K562 (cell line): ENCODE data around the gene RAB5B. TPM values are rescaled to one million over a fixed set of nuclear protein-coding genes. Genes with fewer than 3 reads are reported as not detected.

Experiments
- ETV6 ChIP-seq, 3 experiments: fragments of 150-350 bp in 1 of 3; sonication (generic) in 1 of 3; formaldehyde crosslinking in 1 of 3; IDR thresholded peaks; 2 replicates each; pipeline versions ENCODE4 v1.6.1 to v1.8.0; 2014 to 2022; ENCODE audit warnings: borderline replicate concordance in 2 of 3, low read depth in 2 of 3, antibody characterized with exemption in 1 of 3, low read length in 1 of 3, mild to moderate bottlenecking in 1 of 3, missing genetic modification reagents in 1 of 3
- HDAC3 ChIP-seq: fragments of 450-650 bp; IDR thresholded peaks from 2 replicates; pipeline ENCODE4 v1.6.1; 2018; ENCODE audit warnings: borderline replicate concordance, mild to moderate bottlenecking, moderate library complexity; ENCODE audit not compliant: partially characterized antibody
- HNRNPLL ChIP-seq: fragments of 200-400 bp; formaldehyde crosslinking; IDR thresholded peaks from 2 replicates; pipeline ENCODE4 v1.6.1; 2017; ENCODE audit warnings: low read length, low read depth, mild to moderate bottlenecking; ENCODE audit not compliant: poor library complexity, severe bottlenecking
- MED1 ChIP-seq: sonication (generic); formaldehyde crosslinking; IDR thresholded peaks from 2 replicates; pipeline ENCODE4 v1.8.1; 2023; ENCODE audit warnings: missing genetic modification reagents, borderline replicate concordance
- MTA3 ChIP-seq: fragments of 450-650 bp; formaldehyde crosslinking; IDR thresholded peaks from 2 replicates; pipeline ENCODE4 v1.6.1; 2017; ENCODE audit warnings: mild to moderate bottlenecking, borderline replicate concordance
- MYNN ChIP-seq, 2 experiments: sonication (generic); formaldehyde crosslinking in 1 of 2; IDR thresholded peaks; 2 replicates each; pipeline versions ENCODE4 v1.5.0 to v1.6.1; 2016 to 2020; ENCODE audit warnings: antibody characterized with exemption in 1 of 2, missing genetic modification reagents in 1 of 2
- RBM22 ChIP-seq: fragments of 200-400 bp; formaldehyde crosslinking; IDR thresholded peaks from 2 replicates; pipeline ENCODE4 v1.6.1; 2018; ENCODE audit warnings: low read length, low read depth; ENCODE audit not compliant: poor library complexity, severe bottlenecking
- SIRT6 ChIP-seq: IDR thresholded peaks from one replicate; pipeline ENCODE4 v1.6.1; 2012; ENCODE audit warnings: low read depth, mild to moderate bottlenecking, control low read depth, inconsistent platforms, low read length, moderate library complexity
- SMARCA4 ChIP-seq: fragments of 450-650 bp; IDR thresholded peaks from 2 replicates; pipeline ENCODE4 v1.6.1; 2016
- SUPT5H ChIP-seq: fragments of 450-650 bp; IDR thresholded peaks from 2 replicates; pipeline ENCODE4 v1.6.1; 2016
- TFAM ChIP-seq: fragments of 250-450 bp; sonication (Bioruptor Pico); conservative IDR thresholded peaks from 2 replicates; pipeline ENCODE4 v1.5.0; 2021; ENCODE audit warnings: mild to moderate bottlenecking, moderate library complexity
- ZNF431 ChIP-seq: sonication (generic); formaldehyde crosslinking; IDR thresholded peaks from 2 replicates; pipeline ENCODE4 v1.8.0; 2022; ENCODE audit warnings: mild to moderate bottlenecking, missing genetic modification reagents
- polyA plus RNA-seq, 8 experiments: library from polyadenylated mRNA; depleted of rRNA in 4 of 8; stranded (reverse) in 5 of 8; unstranded in 3 of 8; fragments of >200 nt; fragmentation: Nextera tagmentation in 2 of 8; fragmentation: Illumina TruSeq in 1 of 8; extraction: Ambion mirVana in 2 of 8; extraction: Trizol in 1 of 8; gene quantifications; 2 replicates each; pipeline versions ENCODE4 v1.2.1 to v1.2.3, GENCODE V29; 2011 to 2014; ENCODE audit warnings: inconsistent platforms in 1 of 8, missing spikeins in 1 of 8
- total RNA-seq, 7 experiments: library from RNA; depleted of rRNA in 6 of 7; stranded (reverse); fragments of >200 nt in 6 of 7; fragmentation: Illumina TruSeq in 2 of 7; extraction: Trizol in 2 of 7; gene quantifications; 2 replicates each; pipeline versions ENCODE4 v1.2.1 to v1.2.3, GENCODE V29; 2011 to 2021; ENCODE audit warnings: low replicate concordance in 1 of 7
- TF ChIP-seq, protein P1 (sequence below): fragments of 450-650 bp; IDR thresholded peaks from 2 replicates; pipeline ENCODE4 v1.6.1; 2016
- TF ChIP-seq, protein P2 (sequence below): sonication (generic); formaldehyde crosslinking; IDR thresholded peaks from 2 replicates; pipeline ENCODE4 v1.8.0; 2023; ENCODE audit warnings: mild to moderate bottlenecking, missing genetic modification reagents
- TF ChIP-seq, protein P3 (sequence below), 2 experiments: IDR thresholded peaks; 2 replicates each; pipeline ENCODE4 v1.6.1; 2012; ENCODE audit warnings: improper control_type of control experiment in 2 of 2, low read depth in 2 of 2, low read length in 2 of 2, borderline replicate concordance in 1 of 2
- TF ChIP-seq, protein P4 (sequence below): fragments of 250-450 bp; sonication (Bioruptor Pico); IDR thresholded peaks from 2 replicates; pipeline ENCODE4 v1.5.1; 2021; ENCODE audit warnings: mild to moderate bottlenecking

The RAB5B gene
- total and polyA plus RNA-seq, 9 of the 15 experiments (the other 6 are each of a cell fraction or from before 2014, with no cell fraction given) = 6.8 to 73.8 (median 25.2) TPM

DNA sequence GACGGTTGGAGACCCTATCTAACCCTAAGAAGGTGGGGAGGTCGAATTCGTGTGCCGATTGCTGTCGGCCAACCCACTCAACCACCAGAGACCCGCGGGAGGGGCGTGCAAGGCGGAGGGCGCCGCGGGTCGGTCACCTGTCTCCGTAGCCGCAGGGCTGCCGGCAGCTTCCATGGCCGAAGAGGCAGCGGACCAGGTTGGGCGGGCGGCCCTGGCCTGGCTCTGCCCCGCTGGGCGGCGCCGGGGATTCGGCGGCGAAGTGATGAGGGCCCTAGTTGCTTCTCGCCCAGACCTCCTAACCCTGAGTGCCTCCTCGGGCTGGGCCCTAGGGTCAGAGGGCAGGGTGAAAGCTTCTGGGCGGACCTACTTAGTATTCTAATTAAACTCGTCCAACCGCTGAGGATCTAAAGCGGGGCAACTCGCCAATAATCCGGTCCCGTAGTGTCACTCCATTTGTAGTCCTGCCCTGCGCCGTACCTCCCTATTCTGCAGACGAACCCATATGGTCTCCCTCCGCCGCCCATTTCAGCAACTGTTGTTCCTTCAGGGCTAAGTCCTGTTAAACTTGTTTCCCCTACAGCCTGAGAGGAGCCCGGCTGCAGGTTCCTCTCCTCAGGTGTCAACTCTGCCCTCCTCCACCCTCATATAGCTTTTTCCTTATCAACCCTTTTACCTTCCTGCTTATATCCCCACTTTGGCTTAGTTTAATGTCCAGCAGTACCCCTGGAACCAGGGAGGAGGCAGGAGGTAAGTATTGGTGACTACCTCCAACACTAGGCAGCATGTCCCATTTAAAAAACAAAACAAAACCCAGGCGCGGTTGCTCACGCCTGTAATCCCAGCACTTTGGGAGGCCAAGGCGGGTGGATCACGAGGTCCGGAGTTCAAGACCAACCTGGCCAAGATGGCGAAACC lies 46.0 kb upstream of the RAB5B start, which contains the start of gene PYM1 (continued):
- TF ChIP-seq, protein P1, sequence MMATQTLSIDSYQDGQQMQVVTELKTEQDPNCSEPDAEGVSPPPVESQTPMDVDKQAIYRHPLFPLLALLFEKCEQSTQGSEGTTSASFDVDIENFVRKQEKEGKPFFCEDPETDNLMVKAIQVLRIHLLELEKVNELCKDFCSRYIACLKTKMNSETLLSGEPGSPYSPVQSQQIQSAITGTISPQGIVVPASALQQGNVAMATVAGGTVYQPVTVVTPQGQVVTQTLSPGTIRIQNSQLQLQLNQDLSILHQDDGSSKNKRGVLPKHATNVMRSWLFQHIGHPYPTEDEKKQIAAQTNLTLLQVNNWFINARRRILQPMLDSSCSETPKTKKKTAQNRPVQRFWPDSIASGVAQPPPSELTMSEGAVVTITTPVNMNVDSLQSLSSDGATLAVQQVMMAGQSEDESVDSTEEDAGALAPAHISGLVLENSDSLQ = peak; percentile 85
- TF ChIP-seq, protein P2, sequence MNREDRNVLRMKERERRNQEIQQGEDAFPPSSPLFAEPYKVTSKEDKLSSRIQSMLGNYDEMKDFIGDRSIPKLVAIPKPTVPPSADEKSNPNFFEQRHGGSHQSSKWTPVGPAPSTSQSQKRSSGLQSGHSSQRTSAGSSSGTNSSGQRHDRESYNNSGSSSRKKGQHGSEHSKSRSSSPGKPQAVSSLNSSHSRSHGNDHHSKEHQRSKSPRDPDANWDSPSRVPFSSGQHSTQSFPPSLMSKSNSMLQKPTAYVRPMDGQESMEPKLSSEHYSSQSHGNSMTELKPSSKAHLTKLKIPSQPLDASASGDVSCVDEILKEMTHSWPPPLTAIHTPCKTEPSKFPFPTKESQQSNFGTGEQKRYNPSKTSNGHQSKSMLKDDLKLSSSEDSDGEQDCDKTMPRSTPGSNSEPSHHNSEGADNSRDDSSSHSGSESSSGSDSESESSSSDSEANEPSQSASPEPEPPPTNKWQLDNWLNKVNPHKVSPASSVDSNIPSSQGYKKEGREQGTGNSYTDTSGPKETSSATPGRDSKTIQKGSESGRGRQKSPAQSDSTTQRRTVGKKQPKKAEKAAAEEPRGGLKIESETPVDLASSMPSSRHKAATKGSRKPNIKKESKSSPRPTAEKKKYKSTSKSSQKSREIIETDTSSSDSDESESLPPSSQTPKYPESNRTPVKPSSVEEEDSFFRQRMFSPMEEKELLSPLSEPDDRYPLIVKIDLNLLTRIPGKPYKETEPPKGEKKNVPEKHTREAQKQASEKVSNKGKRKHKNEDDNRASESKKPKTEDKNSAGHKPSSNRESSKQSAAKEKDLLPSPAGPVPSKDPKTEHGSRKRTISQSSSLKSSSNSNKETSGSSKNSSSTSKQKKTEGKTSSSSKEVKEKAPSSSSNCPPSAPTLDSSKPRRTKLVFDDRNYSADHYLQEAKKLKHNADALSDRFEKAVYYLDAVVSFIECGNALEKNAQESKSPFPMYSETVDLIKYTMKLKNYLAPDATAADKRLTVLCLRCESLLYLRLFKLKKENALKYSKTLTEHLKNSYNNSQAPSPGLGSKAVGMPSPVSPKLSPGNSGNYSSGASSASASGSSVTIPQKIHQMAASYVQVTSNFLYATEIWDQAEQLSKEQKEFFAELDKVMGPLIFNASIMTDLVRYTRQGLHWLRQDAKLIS (CRISPR knock-in tag) = peak; percentile 79; the same call in 1 of the 2 replicates
- TF ChIP-seq, protein P3, sequence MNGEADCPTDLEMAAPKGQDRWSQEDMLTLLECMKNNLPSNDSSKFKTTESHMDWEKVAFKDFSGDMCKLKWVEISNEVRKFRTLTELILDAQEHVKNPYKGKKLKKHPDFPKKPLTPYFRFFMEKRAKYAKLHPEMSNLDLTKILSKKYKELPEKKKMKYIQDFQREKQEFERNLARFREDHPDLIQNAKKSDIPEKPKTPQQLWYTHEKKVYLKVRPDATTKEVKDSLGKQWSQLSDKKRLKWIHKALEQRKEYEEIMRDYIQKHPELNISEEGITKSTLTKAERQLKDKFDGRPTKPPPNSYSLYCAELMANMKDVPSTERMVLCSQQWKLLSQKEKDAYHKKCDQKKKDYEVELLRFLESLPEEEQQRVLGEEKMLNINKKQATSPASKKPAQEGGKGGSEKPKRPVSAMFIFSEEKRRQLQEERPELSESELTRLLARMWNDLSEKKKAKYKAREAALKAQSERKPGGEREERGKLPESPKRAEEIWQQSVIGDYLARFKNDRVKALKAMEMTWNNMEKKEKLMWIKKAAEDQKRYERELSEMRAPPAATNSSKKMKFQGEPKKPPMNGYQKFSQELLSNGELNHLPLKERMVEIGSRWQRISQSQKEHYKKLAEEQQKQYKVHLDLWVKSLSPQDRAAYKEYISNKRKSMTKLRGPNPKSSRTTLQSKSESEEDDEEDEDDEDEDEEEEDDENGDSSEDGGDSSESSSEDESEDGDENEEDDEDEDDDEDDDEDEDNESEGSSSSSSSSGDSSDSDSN (IDR thresholded peaks at IDR 0.05; ENCODE audit: borderline replicate concordance in 1 of 2, low read depth in 2 of 2, low read length in 2 of 2) = peak in 1 of 2 experiments; percentile 88; a peak in 1 of 4 replicates
- TF ChIP-seq SMARCA4 = peak; percentile 12; the same call in 1 of the 2 replicates
- no peak for TF ChIP-seq ZNF431 (CRISPR knock-in tag)
- peak; percentile 15 for TF ChIP-seq HDAC3
- no peak for TF ChIP-seq TFAM (CRISPR knock-in tag)
- no peak for TF ChIP-seq MED1 (CRISPR knock-in tag)
- peak; percentile 44 for TF ChIP-seq HNRNPLL
- peak; percentile 25 for TF ChIP-seq RBM22
- TF ChIP-seq, protein P4, sequence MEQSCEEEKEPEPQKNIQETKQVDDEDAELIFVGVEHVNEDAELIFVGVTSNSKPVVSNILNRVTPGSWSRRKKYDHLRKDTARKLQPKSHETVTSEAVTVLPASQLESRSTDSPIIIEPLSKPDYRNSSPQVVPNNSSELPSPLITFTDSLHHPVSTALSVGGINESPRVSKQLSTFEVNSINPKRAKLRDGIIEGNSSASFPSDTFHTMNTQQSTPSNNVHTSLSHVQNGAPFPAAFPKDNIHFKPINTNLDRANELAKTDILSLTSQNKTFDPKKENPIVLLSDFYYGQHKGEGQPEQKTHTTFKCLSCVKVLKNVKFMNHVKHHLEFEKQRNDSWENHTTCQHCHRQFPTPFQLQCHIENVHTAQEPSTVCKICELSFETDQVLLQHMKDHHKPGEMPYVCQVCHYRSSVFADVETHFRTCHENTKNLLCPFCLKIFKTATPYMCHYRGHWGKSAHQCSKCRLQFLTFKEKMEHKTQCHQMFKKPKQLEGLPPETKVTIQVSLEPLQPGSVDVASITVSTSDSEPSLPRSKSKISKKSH (CRISPR knock-in tag) = no peak
- peak; percentile 82 for TF ChIP-seq SUPT5H
- TF ChIP-seq MYNN (IDR thresholded peaks at IDR 0.05) = peak; percentile 44; the same call in 1 of the 2 replicates
- no peak for TF ChIP-seq MYNN (CRISPR knock-in tag; IDR thresholded peaks at IDR 0.05)
- TF ChIP-seq ETV6 (IDR thresholded peaks at IDR 0.05; ENCODE audit: borderline replicate concordance in 1 of 2, low read depth in 2 of 2, low read length in 1 of 2) = no peak
- 0 out of 2 replicates have a peak, but pooled peaks have one; percentile 29 for TF ChIP-seq ETV6 (CRISPR knock-in tag; IDR thresholded peaks at IDR 0.05; ENCODE audit: borderline replicate concordance)
- no peak for TF ChIP-seq SIRT6
- TF ChIP-seq MTA3 = peak; percentile 67; the same call in 1 of the 2 replicates
